Activated CD8-positive, alpha-beta memory T cell treated with anti-CD3 and anti-CD28 coated beads for 48 hours (primary cell): ENCODE measurements around the gene SLBP.

ENCODE experiments used
- DNase-seq, 3 experiments: peaks; one replicate each; pipeline ENCODE4 v3.0.0-alpha.2; 2020; ENCODE audit warnings: low read depth in 2 of 3, low spot score in 2 of 3

The SLBP gene

GRCh38 chr4:1749370-1749769, 37.3 kb upstream of the SLBP start:
- no peak for DNase-seq

GRCh38 chr4:1748465-1748995, 36.4 kb upstream of the SLBP start:
- DNase-seq: peak; percentile 73 to 90 (median 84)

- DNase-seq: no peak
These were observed 35.5 kb upstream of the SLBP start for GRCh38 chr4:1747603-1747967.

GRCh38 chr4:1746919-1747602, 34.9 kb upstream of the SLBP start:
- DNase-seq: no peak

- DNase-seq: peak; percentile 61 to 90 (median 90)
These were observed 34.2 kb upstream of the SLBP start for GRCh38 chr4:1746265-1746691.

GRCh38 chr4:1745697-1746096, 33.6 kb upstream of the SLBP start:
- no peak for DNase-seq

- no peak for DNase-seq
These were observed 33.0 kb upstream of the SLBP start for GRCh38 chr4:1745165-1745564.

- DNase-seq: no peak
These were observed 32.4 kb upstream of the SLBP start for GRCh38 chr4:1744552-1744951.

- no peak for DNase-seq
These were observed 31.9 kb upstream of the SLBP start for GRCh38 chr4:1743975-1744374.

GRCh38 chr4:1743551-1743950, 31.4 kb upstream of the SLBP start:
- DNase-seq: no peak

GRCh38 chr4:1741208-1741607, 29.1 kb upstream of the SLBP start:
- no peak for DNase-seq

- no peak for DNase-seq
These were observed 28.0 kb upstream of the SLBP start for GRCh38 chr4:1740021-1740545.

- DNase-seq: no peak
These were observed 27.2 kb upstream of the SLBP start for GRCh38 chr4:1739358-1739757.

GRCh38 chr4:1738410-1738809, 26.3 kb upstream of the SLBP start:
- no peak for DNase-seq

GRCh38 chr4:1737666-1738065, 25.5 kb upstream of the SLBP start:
- no peak for DNase-seq

- DNase-seq: no peak
These were observed 24.7 kb upstream of the SLBP start for GRCh38 chr4:1736812-1737211.

- no peak for DNase-seq
These were observed 23.1 kb upstream of the SLBP start for GRCh38 chr4:1735215-1735614.

GRCh38 chr4:1732911-1733310, 20.8 kb upstream of the SLBP start:
- no peak for DNase-seq

GRCh38 chr4:1731180-1731579, 19.1 kb upstream of the SLBP start:
- DNase-seq: no peak

GRCh38 chr4:1730532-1731135, 18.5 kb upstream of the SLBP start:
- DNase-seq: no peak

GRCh38 chr4:1728061-1728980, 16.2 kb upstream of the SLBP start:
- no peak for DNase-seq
